Keratinocyte (primary cell): ENCODE measurements around the gene SLC35F2. TPM values are rescaled to one million over a fixed set of nuclear protein-coding genes. Genes with fewer than 3 reads are reported as not detected.

ENCODE experiments used
- DNase-seq: peaks from one replicate; pipeline ENCODE4 v3.0.0-alpha.2; 2011; ENCODE audit warnings: low read depth, missing footprints, low spot score
- FAIRE-seq: peaks from 2 replicates; lab custom pipeline; 2011; peaks lifted over from hg19 to GRCh38; lab: Jason Lieb, UNC
- H2AFZ ChIP-seq: 2 replicates; pipeline ENCODE4 v1.6.0; 2012; ENCODE audit warnings: low read length, control low read depth, inconsistent platforms; ENCODE audit not compliant: control insufficient read depth
- H3K27ac ChIP-seq: 2 replicates; pipeline ENCODE4 v1.5.1; 2011; ENCODE audit warnings: low read length; ENCODE audit not compliant: control insufficient read depth, insufficient read depth
- H3K27me3 ChIP-seq: 3 replicates; pipeline ENCODE4 v1.6.0; 2011; ENCODE audit warnings: low read length; ENCODE audit not compliant: control insufficient read depth, insufficient read depth; ENCODE audit errors: extremely low read depth
- H3K36me3 ChIP-seq, 2 experiments: 2 replicates in 1 of 2; 3 replicates in 1 of 2; pipeline ENCODE4 v1.5.1; 2011; ENCODE audit warnings: low read length in 2 of 2, mild to moderate bottlenecking in 1 of 2; ENCODE audit not compliant: control insufficient read depth in 2 of 2, insufficient read depth in 2 of 2; ENCODE audit errors: extremely low read depth in 1 of 2
- H3K4me1 ChIP-seq: 3 replicates; pipeline ENCODE4 v1.5.1; 2011; ENCODE audit warnings: low read length; ENCODE audit not compliant: control insufficient read depth, insufficient read depth; ENCODE audit errors: extremely low read depth
- H3K4me2 ChIP-seq: 3 replicates; pipeline ENCODE4 v1.6.0; 2011; ENCODE audit warnings: low read depth, low read length; ENCODE audit not compliant: control insufficient read depth, insufficient read depth; ENCODE audit errors: extremely low read depth
- H3K4me3 ChIP-seq, 3 experiments: fragments of 200-600 bp in 1 of 3; sonication (generic) in 1 of 3; 2 replicates in 2 of 3; 3 replicates in 1 of 3; pipeline ENCODE4 v1.5.1; 2011 to 2016; ENCODE audit warnings: low read length in 3 of 3, mild to moderate bottlenecking in 3 of 3, control low read depth in 2 of 3, inconsistent platforms in 1 of 3, low read depth in 1 of 3, mixed read lengths in 1 of 3, mixed run types in 1 of 3, moderate library complexity in 1 of 3; ENCODE audit not compliant: control insufficient read depth in 2 of 3, insufficient read depth in 2 of 3; ENCODE audit errors: extremely low read depth in 1 of 3
- H3K79me2 ChIP-seq: 2 replicates; pipeline ENCODE4 v1.6.0; 2012; ENCODE audit warnings: low read length; ENCODE audit not compliant: control insufficient read depth, insufficient read depth
- H3K9ac ChIP-seq: 3 replicates; pipeline ENCODE4 v1.6.0; 2011; ENCODE audit warnings: low read length; ENCODE audit not compliant: control insufficient read depth, insufficient read depth; ENCODE audit errors: extremely low read depth
- H3K9me1 ChIP-seq: 3 replicates; pipeline ENCODE4 v1.6.0; 2011; ENCODE audit warnings: low read length; ENCODE audit not compliant: control insufficient read depth, insufficient read depth; ENCODE audit errors: extremely low read depth
- H3K9me3 ChIP-seq: 2 replicates; pipeline ENCODE4 v1.5.1; 2012; ENCODE audit warnings: low read depth, low read length; ENCODE audit not compliant: control insufficient read depth
- H4K20me1 ChIP-seq: 3 replicates; pipeline ENCODE4 v1.6.0; 2011; ENCODE audit warnings: low read length; ENCODE audit not compliant: control insufficient read depth, insufficient read depth; ENCODE audit errors: extremely low read depth
- CTCF ChIP-seq, 3 experiments: IDR thresholded peaks in 1 of 3; conservative IDR thresholded peaks in 1 of 3; optimal IDR thresholded peaks in 1 of 3; 2 replicates in 2 of 3; 3 replicates in 1 of 3; pipeline versions ENCODE3 to v1.5.1; 2011; ENCODE audit warnings: low read length in 3 of 3, mild to moderate bottlenecking in 3 of 3, moderate library complexity in 2 of 3, control low read depth in 1 of 3, inconsistent platforms in 1 of 3; ENCODE audit not compliant: insufficient read depth in 2 of 3; ENCODE audit errors: extremely low read depth in 1 of 3
- EZH2 ChIP-seq: IDR thresholded peaks from one replicate; pipeline ENCODE4 v1.6.1; 2012; ENCODE audit warnings: inconsistent platforms, mild to moderate bottlenecking, low read length, moderate library complexity
- dilution Hi-C: fragments of 300-500 bp; cut with MboI; formaldehyde crosslinking; loops from one replicate; pipeline ENCODE4 v1.7.0; 2020; ENCODE audit warnings: low sequenced_read_pairs; ENCODE audit not compliant: extremely low pct_ligation_motif_present
- polyA plus RNA-seq, 5 experiments: library from polyadenylated mRNA; depleted of rRNA in 3 of 5; stranded (reverse) in 3 of 5; stranded (forward) in 1 of 5; unstranded in 1 of 5; fragments of >200 nt; gene quantifications; 1 replicate in 1 of 5; 2 replicates in 3 of 5; 3 replicates in 1 of 5; pipeline versions ENCODE4 v1.2.1 to v1.2.3, GENCODE V29; 2011 to 2012; ENCODE audit warnings: missing spikeins in 2 of 5, low read depth in 1 of 5, low replicate concordance in 1 of 5

The SLC35F2 gene
- polyA plus RNA-seq, 1 donor (not counting 4 experiments of a cell fraction or from before 2014, with no cell fraction given): 47.2 TPM

GRCh38 chr11:107840129-107840484, 18.5 kb downstream of the SLC35F2 start:
- dilution Hi-C loops: no loop called here
- H3K27me3 ChIP-seq: no peaks in the 10 kb centered on the region
- no peak for TF ChIP-seq CTCF (optimal IDR thresholded peaks at IDR 0.05 in 1 of 3, IDR thresholded peaks at IDR 0.05 in 1 of 3, conservative IDR thresholded peaks at IDR 0.05 in 1 of 3; ENCODE audit: extremely low read depth in 1 of 3, insufficient read depth in 2 of 3, low read length in 3 of 3)
- no peak for TF ChIP-seq EZH2
- peak overlapping the region; percentile 54 for H3K9ac ChIP-seq
- no peaks in the 10 kb centered on the region for H3K36me3 ChIP-seq
- H3K4me1 ChIP-seq: peaks cover 51% of the 10 kb centered on the region
- no peaks in the 10 kb centered on the region for H3K9me1 ChIP-seq
- peak overlapping the region; percentile 2 to 44 (median 4) for H3K4me3 ChIP-seq
- H3K27ac ChIP-seq: peak overlapping the region; percentile 86
- H2AFZ ChIP-seq: peak overlapping the region; percentile 8
- no peaks in the 10 kb centered on the region for H4K20me1 ChIP-seq
- FAIRE-seq (no peak), DNase-seq (no peak)
- H3K79me2 ChIP-seq: peaks cover 62% of the 10 kb centered on the region
- no peaks in the 10 kb centered on the region for H3K9me3 ChIP-seq
- H3K4me2 ChIP-seq: peak overlapping the region; percentile 66

GRCh38 chr11:107836851-107837250, 21.7 kb downstream of the SLC35F2 start:
- Histone ChIP-seq H3K9me1 (peaks cover 3% of the 10 kb centered on the region), H3K79me2 (peaks cover 75% of the 10 kb centered on the region), H2AFZ (no peak overlapping the region), H3K4me3 (no peak overlapping the region), H3K4me1 (peaks cover 48% of the 10 kb centered on the region), H3K27ac (no peak overlapping the region), H3K27me3 (no peaks in the 10 kb centered on the region), H3K36me3 (no peaks in the 10 kb centered on the region), H3K4me2 (peak overlapping the region; percentile 31), H3K9ac (no peak overlapping the region), H3K9me3 (no peaks in the 10 kb centered on the region), H4K20me1 (no peaks in the 10 kb centered on the region)
- dilution Hi-C loops: no loop called here
- DNase-seq (no peak), FAIRE-seq (no peak)
- TF ChIP-seq CTCF (optimal IDR thresholded peaks at IDR 0.05 in 1 of 3, IDR thresholded peaks at IDR 0.05 in 1 of 3, conservative IDR thresholded peaks at IDR 0.05 in 1 of 3; ENCODE audit: extremely low read depth in 1 of 3, insufficient read depth in 2 of 3, low read length in 3 of 3): no peak
- TF ChIP-seq EZH2: no peak
